ENCODE data around the gene GRK5.
A peak's percentile ranks its signal among the peaks of the same experiment; 100 is the strongest.

Gene GRK5

GRCh38 chr10:119350502-119351097 lies 143.2 kb downstream of the GRK5 start:
- DNase-seq (ENCODE audit: low read depth): peak; percentile 66
- TF ChIP-seq, protein P1, sequence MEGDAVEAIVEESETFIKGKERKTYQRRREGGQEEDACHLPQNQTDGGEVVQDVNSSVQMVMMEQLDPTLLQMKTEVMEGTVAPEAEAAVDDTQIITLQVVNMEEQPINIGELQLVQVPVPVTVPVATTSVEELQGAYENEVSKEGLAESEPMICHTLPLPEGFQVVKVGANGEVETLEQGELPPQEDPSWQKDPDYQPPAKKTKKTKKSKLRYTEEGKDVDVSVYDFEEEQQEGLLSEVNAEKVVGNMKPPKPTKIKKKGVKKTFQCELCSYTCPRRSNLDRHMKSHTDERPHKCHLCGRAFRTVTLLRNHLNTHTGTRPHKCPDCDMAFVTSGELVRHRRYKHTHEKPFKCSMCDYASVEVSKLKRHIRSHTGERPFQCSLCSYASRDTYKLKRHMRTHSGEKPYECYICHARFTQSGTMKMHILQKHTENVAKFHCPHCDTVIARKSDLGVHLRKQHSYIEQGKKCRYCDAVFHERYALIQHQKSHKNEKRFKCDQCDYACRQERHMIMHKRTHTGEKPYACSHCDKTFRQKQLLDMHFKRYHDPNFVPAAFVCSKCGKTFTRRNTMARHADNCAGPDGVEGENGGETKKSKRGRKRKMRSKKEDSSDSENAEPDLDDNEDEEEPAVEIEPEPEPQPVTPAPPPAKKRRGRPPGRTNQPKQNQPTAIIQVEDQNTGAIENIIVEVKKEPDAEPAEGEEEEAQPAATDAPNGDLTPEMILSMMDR (conservative IDR thresholded peaks at IDR 0.05; ENCODE audit: low read length): no peak

GRCh38 chr10:119351189-119351588 lies 143.8 kb downstream of the GRK5 start:
- no peak for DNase-seq (ENCODE audit: low read depth)
- TF ChIP-seq, protein P1 (conservative IDR thresholded peaks at IDR 0.05; ENCODE audit: low read length): no peak
- no peak overlapping the region for H3K4me3 ChIP-seq (ENCODE audit: low read length)

More at GRCh38 chr10:119350502-119351097, 143.2 kb downstream of the GRK5 start:
- no peak overlapping the region for H3K4me3 ChIP-seq (ENCODE audit: low read length)

GRCh38 chr10:119352042-119352441 lies 144.7 kb downstream of the GRK5 start:
- no peak overlapping the region for H3K4me3 ChIP-seq (ENCODE audit: low read length)
- TF ChIP-seq, protein P1 (conservative IDR thresholded peaks at IDR 0.05; ENCODE audit: low read length): no peak
- DNase-seq (ENCODE audit: low read depth): no peak

GRCh38 chr10:119352807-119353206 lies 145.4 kb downstream of the GRK5 start:
- no peak for DNase-seq (ENCODE audit: low read depth)
- TF ChIP-seq, protein P1 (conservative IDR thresholded peaks at IDR 0.05; ENCODE audit: low read length): no peak
- H3K4me3 ChIP-seq (ENCODE audit: low read length): no peak overlapping the region

- no peak for DNase-seq (ENCODE audit: low read depth)
- H3K4me3 ChIP-seq (ENCODE audit: low read length): no peak overlapping the region
- TF ChIP-seq, protein P1 (conservative IDR thresholded peaks at IDR 0.05; ENCODE audit: low read length): no peak
These were observed 146.1 kb downstream of the GRK5 start for GRCh38 chr10:119353421-119353820.

DNA sequence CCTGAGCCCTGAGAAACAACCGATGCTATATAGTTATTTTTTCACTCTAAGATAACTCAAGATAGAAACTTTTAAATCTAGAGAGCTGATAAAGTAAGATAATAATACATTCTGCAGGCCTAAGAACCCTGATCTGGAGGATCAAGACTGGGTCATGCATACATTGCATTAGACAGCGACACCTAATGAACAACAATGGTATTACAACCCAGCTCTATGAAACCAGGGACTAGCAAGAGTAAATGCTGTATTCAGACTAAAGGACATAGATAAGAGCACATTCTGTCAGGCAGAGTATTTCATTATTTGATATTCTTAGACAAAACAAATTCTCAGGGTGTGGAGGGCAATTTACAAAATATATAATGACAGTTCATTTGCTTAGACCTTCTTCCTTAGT lies 148.6 kb downstream of the GRK5 start:
- TF ChIP-seq, protein P1 (conservative IDR thresholded peaks at IDR 0.05; ENCODE audit: low read length): peak; percentile 38
- DNase-seq (ENCODE audit: low read depth): no peak
- H3K4me3 ChIP-seq (ENCODE audit: low read length): no peak overlapping the region

DNA sequence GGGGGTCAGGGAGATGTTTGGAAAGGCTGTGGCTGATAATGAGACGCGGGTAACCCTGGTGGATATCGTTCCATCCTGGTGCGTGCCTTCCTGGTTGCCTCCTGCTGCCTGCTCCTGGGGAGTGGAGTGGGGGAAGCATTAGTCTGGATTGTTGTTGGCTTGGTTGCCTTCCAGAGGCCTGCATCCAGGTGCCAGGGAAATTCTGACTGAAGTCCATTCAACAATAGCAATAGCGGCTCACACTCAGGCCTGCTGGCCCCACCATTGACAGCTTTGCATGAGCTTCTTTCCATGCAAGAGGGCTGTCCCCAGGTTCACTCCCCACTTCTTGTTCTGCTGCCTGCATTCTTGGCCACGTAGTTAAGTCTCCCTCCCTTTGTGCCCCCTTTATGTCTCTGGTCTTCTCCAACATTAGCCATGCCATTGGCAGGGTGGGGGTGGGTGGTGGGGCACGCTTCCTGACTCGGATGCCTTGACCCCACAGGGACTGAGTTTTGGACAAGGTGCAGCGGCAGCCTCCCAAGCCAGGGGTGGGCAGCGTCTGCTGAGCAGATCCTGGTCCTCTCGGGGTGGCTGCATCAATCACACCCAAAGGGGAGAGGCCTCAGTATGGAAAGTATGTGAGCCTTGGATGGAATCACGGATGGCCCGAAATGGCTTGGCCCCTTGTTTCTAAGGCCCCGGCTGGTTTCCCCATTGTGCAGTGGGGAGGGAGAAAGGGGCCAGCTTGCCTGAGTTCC lies 150.2 kb downstream of the GRK5 start:
- TF ChIP-seq, protein P1 (conservative IDR thresholded peaks at IDR 0.05; ENCODE audit: low read length): no peak
- no peak overlapping the region for H3K4me3 ChIP-seq (ENCODE audit: low read length)
- no peak for DNase-seq (ENCODE audit: low read depth)

All from AG10803 (cell line).